Progenitor cell of endocrine pancreas (in vitro differentiated cells): ENCODE results near the gene SLC23A1. TPM values are rescaled to one million over a fixed set of nuclear protein-coding genes. Genes with fewer than 3 reads are reported as not detected.

Source experiments
- DNase-seq: peaks from one replicate; pipeline ENCODE4 v3.0.0; 2021; ENCODE audit warnings: low spot score; ENCODE audit not compliant: unreplicated experiment
- H3K27ac Mint-ChIP-seq: 2 replicates; pipeline ENCODE4 v1.8.0; 2021; ENCODE audit warnings: mild to moderate bottlenecking, moderate library complexity, mixed read lengths
- H3K27me3 Mint-ChIP-seq: 2 replicates; pipeline ENCODE4 v1.8.0; 2021; ENCODE audit warnings: mixed read lengths
- H3K36me3 Mint-ChIP-seq: 2 replicates; pipeline ENCODE4 v1.8.0; 2022; ENCODE audit warnings: mixed read lengths; ENCODE audit not compliant: insufficient read depth
- H3K4me1 Mint-ChIP-seq: 2 replicates; pipeline ENCODE4 v1.8.0; 2021; ENCODE audit warnings: low read depth, mixed read lengths
- H3K4me3 Mint-ChIP-seq: 2 replicates; pipeline ENCODE4 v1.8.0; 2021; ENCODE audit warnings: low read depth, mild to moderate bottlenecking, moderate library complexity, mixed read lengths
- H3K9me3 Mint-ChIP-seq: 2 replicates; pipeline ENCODE4 v1.8.0; 2021; ENCODE audit warnings: low read depth, mixed read lengths
- total RNA-seq: library from RNA; stranded (reverse); gene quantifications from 2 replicates; pipeline ENCODE4 v1.2.1, GENCODE V29; 2021
- TF ChIP-seq, protein P1 (sequence below): fragments of 200-600 bp; sonication (generic); IDR thresholded peaks from one replicate; pipeline ENCODE4 v1.5.0; 2021; ENCODE audit warnings: antibody characterized with exemption, mild to moderate bottlenecking; ENCODE audit not compliant: unreplicated experiment

SLC23A1 gene
- total RNA-seq, 1 donor from 2014 or later, result 0.48 TPM

DNA sequence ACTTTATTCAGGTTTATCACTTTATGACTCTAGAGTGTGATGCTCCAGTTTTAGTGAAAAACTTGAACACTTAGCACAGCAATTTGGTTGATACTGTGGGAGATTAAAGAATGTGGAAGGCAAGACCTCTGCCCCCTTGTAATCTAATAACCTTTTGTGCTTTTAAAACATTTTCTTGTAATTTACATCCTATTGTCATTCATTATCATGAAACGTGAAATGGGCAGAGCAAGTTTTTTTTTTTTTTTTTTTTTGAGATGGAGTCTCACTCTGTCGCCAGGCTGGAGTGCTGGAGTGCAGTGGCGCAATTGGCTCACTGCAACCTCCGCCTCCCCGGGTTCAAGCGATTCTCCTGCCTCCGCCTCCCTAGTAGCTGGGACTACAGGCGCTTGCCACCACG is 39.6 kb downstream of the SLC23A1 start:
- no peaks in the 10 kb centered on the region for H3K9me3 Mint-ChIP-seq
- TF ChIP-seq, protein P1, sequence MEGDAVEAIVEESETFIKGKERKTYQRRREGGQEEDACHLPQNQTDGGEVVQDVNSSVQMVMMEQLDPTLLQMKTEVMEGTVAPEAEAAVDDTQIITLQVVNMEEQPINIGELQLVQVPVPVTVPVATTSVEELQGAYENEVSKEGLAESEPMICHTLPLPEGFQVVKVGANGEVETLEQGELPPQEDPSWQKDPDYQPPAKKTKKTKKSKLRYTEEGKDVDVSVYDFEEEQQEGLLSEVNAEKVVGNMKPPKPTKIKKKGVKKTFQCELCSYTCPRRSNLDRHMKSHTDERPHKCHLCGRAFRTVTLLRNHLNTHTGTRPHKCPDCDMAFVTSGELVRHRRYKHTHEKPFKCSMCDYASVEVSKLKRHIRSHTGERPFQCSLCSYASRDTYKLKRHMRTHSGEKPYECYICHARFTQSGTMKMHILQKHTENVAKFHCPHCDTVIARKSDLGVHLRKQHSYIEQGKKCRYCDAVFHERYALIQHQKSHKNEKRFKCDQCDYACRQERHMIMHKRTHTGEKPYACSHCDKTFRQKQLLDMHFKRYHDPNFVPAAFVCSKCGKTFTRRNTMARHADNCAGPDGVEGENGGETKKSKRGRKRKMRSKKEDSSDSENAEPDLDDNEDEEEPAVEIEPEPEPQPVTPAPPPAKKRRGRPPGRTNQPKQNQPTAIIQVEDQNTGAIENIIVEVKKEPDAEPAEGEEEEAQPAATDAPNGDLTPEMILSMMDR, result no peak
- peak overlapping the region; percentile 100 for H3K27ac Mint-ChIP-seq
- DNase-seq, result no peak
- no peaks in the 10 kb centered on the region for H3K27me3 Mint-ChIP-seq
- H3K4me3 Mint-ChIP-seq, result peak overlapping the region; percentile 98
- H3K36me3 Mint-ChIP-seq, result peaks cover 14% of the 10 kb centered on the region
- H3K4me1 Mint-ChIP-seq, result peaks cover 21% of the 10 kb centered on the region

- H3K4me1 Mint-ChIP-seq, result peaks cover 21% of the 10 kb centered on the region
- peak overlapping the region; percentile 98 for H3K4me3 Mint-ChIP-seq
- H3K27ac Mint-ChIP-seq, result peak overlapping the region; percentile 100
- no peak for DNase-seq
- no peaks in the 10 kb centered on the region for H3K27me3 Mint-ChIP-seq
- H3K9me3 Mint-ChIP-seq, result no peaks in the 10 kb centered on the region
- TF ChIP-seq, protein P1, result no peak
- peaks cover 14% of the 10 kb centered on the region for H3K36me3 Mint-ChIP-seq
Measured at GRCh38 chr5:139342423-139342723, 40.7 kb downstream of the SLC23A1 start.

- DNase-seq, result peak; percentile 95
- Mint-ChIP-seq H3K27me3 (no peaks in the 10 kb centered on the region), H3K4me3 (peak within 1 kb of the TSS; percentile 98), H3K27ac (peak within 1 kb of the TSS; percentile 100), H3K4me1 (peaks cover 19% of the 10 kb centered on the region), H3K36me3 (peaks cover 13% of the 10 kb centered on the region), H3K9me3 (no peaks in the 10 kb centered on the region)
- TF ChIP-seq, protein P1, result peak; percentile 67
Measured at GRCh38 chr5:139341689-139342422, 41.2 kb downstream of the SLC23A1 start, which contains the start of gene PAIP2. TSS of gene PAIP2 (plus strand) at chr5:139341854. CDS start at chr5:139363785, 21,931 bp downstream.

DNA sequence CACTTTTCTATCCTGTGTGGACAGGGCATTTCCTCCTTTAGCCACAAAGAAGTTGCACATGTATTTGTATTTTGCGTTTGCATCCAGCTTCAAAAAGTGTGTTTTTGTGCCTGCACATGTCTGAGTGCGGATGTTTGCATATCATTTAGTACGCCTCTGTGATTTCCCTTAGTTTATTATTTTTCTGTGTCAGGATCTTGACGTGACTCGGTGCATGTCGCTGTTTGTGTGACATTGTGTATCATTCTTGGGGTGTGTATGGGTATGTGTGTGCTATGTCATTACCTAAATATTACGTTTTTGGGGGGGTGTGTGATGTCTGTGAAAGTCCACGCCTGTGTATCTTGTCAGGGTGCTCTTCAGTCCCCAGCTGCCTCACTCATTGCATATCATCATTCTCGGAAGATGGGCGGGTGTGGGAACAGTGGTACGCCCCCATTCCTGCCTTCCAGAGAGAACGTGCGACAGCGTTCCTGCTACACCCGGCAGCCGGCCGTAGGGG is 41.9 kb downstream of the SLC23A1 start:
- peak overlapping the region; percentile 98 for H3K4me3 Mint-ChIP-seq
- TF ChIP-seq, protein P1, result no peak
- H3K36me3 Mint-ChIP-seq, result peaks cover 11% of the 10 kb centered on the region
- H3K9me3 Mint-ChIP-seq, result no peaks in the 10 kb centered on the region
- H3K27me3 Mint-ChIP-seq, result no peaks in the 10 kb centered on the region
- no peak for DNase-seq
- peaks cover 19% of the 10 kb centered on the region for H3K4me1 Mint-ChIP-seq
- H3K27ac Mint-ChIP-seq, result peak overlapping the region; percentile 100

DNA sequence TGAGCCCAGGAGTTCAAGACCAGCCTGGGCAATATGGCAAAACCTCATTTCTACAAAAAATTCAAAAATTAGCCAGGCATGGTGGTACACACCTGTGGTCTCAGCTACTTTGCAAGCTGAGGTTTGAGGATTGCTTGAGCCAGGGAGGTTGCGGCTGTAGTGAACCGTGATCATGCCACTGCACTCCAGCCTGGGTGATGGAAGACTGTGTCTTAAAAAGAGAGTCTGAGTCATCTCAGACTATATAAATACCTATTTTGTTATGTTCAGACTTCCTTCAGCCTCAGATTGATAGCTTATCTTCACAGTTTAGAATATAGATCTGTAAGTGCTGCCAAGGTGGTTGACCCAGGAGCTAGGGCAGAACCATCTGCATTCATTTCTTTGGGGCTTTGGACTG is 43.0 kb downstream of the SLC23A1 start:
- no peak for DNase-seq
- H3K36me3 Mint-ChIP-seq, result peaks cover 6% of the 10 kb centered on the region
- H3K4me3 Mint-ChIP-seq, result peak overlapping the region; percentile 26
- H3K27ac Mint-ChIP-seq, result peak overlapping the region; percentile 49
- H3K4me1 Mint-ChIP-seq, result peaks cover 19% of the 10 kb centered on the region
- no peaks in the 10 kb centered on the region for H3K27me3 Mint-ChIP-seq
- TF ChIP-seq, protein P1, result no peak
- H3K9me3 Mint-ChIP-seq, result no peaks in the 10 kb centered on the region
